GM18508 (cell line): ENCODE measurements around the gene CAPN5.

ENCODE experiments used
- ATAC-seq: cut with Tn5 transposase; IDR thresholded peaks from one replicate; pipeline ENCODE4 v1.9.1; 2021; ENCODE audit warnings: moderate number of reproducible peaks; ENCODE audit not compliant: insufficient read depth, unreplicated experiment

CAPN5 gene

GRCh38 chr11:77144196-77144856 lies 77.6 kb downstream of the CAPN5 start:
- ATAC-seq: no peak

- ATAC-seq: no peak
Measured at GRCh38 chr11:77144857-77145428, 78.2 kb downstream of the CAPN5 start.

DNA sequence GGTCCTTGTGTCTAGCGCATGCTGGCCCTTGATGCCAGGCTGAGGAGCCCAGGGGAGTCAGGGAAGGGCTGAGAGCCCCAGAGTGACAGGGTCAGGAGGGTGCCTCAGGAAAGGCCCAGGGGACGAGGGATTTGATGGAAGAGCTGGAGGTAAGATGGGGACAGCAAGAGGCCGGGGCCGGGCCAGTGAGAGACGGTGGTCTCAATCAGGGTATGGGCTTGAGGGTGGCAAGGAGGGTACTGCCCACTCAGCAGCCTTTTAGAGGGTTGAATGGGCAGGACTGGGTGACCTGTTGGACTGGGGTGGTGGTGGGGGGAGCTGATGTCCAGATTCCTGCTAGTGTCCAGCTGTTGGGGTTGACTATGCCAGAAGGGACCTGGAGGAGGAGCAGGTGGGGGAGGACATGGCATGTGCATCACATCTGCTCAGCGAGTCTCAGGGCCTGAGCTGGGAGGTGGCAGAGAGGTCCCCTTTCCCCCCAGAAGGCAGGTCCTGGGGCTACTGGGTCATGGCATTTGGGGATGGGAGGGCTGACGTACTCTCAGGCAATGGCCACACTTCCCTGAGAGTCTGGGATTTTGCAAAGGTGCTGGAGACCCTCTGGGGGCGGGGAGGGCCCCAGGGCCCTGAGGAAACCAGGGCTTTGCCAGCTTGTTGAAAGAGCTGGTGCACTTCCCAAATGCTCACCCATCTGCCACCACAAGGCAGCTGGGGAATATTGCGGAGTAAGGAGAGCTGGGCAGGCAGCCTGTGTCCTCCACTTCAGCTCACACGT lies 79.7 kb downstream of the CAPN5 start:
- ATAC-seq: no peak

DNA sequence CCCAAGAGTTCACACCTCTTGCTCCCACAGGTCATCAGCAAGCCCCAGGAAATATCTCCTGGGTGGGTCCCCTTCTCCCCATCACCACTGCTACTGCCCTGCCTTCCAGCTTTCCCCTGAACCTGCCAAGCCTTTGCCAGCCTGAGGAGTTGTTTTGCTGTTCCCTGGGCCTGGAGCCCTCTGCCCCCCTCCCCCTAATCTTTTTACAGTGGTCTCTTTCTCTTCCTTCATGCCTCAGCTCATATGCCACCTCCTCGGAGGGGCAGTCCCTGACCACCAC lies 80.2 kb downstream of the CAPN5 start:
- ATAC-seq: no peak

DNA sequence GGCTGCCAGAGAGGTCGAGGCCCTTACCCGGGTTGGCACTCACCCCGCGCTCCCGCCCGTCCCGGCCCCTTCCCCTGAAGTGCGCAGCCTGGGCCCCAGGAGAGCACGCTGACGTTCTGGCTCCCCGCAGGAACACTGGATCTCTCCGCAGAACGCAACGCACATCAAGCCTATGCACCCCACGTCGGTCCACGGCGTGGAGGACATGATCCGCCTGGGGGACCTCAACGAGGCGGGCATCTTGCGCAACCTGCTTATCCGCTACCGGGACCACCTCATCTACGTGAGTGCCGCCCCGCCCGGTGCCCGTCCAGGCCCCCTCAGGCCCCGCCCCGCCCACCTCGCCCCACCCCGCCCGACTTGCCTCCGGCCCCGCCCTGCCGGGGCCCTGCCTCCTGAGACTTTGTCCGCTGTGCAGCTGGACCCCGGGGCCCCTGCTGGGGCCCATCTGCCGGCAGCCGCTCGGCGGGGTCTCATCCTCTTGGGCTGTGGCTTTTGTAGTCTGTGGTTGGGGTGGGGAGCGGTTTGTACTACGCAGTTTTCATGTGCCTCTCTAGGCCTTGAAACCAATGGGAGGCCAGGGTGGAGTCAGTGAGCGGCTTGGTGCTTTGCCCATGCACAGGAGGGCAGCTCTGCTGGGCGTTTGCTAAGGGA lies 81.0 kb downstream of the CAPN5 start:
- no peak for ATAC-seq

DNA sequence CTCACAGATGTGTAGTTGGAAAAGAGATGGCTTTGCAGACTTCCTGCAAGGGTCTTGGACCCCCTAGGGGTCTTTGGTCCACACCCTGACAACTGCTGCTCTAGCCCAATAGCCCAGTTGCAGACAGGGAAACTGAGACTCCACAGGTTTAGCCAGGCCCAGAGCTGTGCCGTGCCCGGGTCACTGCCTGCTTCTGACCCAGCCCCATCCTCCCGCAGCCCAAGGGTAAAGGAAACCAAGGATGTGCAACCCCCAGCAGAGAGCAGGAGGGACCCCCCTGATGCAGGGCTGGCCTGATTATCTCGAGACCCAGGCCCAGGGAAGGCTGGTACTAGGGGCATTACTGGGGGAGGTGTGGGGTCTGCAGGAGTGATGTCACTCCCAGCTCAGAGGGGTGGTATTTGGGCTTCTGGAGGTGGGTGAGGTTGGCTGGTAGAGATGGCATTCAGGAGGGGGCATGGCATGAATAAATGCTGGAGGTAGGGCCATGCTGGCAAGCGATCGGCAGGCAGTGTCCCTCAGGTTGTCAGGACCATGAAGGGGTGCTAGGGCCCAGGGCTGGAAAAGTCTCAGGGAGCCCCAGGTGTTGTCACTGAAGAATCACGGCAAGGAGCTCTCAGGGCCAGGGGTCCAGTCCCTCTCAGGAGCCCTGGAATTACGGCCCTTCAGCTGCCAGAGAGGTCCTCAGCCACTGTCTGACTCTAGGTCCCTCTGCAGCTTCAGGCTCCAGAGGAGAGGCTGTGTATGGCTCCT lies 82.4 kb downstream of the CAPN5 start:
- ATAC-seq: no peak

- no peak for ATAC-seq
Measured at GRCh38 chr11:77149716-77150392, 83.1 kb downstream of the CAPN5 start.

GRCh38 chr11:77150836-77151235 lies 84.1 kb downstream of the CAPN5 start:
- no peak for ATAC-seq

DNA sequence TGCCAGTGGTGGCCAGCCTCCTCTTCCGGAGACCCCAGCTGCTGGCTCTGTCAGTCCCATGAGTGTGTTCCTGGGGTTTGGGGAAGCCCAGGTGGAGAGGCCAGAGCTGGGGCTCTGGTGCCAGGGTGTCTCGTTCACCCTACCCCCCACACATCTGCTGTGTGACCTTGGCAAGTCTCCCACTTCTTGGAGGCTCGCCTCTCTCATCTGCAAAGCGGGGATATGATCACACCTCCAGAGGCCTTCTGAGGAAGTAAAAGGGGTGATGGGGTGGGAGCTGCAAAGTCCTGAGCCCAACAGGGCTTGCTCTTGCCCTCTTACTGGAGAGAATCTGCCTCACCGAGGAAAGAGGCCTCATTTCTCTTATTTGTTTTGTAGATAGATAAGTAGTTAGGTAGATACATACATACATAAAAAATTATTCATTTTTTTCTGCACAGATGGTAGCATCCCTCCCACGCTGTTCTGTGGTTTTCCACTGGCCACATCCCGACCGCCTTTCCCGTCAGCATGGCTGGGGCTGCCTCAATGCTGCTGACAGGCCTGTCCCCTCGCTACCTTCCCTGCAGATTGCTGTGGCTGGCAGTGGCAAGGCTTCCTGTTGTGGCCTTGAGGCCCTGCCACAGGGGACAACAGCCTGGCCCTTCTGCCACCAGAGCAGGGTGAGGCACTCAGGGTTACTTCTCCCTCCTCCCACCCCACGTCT lies 85.2 kb downstream of the CAPN5 start:
- no peak for ATAC-seq

DNA sequence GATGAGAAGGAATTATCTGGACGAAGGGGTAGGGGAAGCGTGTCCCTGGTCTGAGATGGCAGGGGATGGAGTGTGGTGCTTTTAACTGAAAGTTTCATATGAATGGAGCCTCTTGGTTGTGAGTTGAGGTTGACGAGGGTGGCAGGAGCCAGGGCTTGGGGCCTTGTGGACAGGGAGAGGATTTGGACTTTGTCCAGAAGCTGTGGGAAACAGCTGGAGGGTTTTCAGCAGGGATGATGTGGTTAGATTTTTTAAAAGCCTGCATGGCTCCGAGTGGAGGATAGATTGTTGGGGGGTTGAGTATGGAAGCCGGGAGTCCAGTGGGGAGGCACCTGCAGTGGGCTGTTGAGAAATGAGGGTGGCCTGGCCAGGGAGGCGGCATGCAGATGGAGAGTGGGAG lies 86.1 kb downstream of the CAPN5 start:
- no peak for ATAC-seq

DNA sequence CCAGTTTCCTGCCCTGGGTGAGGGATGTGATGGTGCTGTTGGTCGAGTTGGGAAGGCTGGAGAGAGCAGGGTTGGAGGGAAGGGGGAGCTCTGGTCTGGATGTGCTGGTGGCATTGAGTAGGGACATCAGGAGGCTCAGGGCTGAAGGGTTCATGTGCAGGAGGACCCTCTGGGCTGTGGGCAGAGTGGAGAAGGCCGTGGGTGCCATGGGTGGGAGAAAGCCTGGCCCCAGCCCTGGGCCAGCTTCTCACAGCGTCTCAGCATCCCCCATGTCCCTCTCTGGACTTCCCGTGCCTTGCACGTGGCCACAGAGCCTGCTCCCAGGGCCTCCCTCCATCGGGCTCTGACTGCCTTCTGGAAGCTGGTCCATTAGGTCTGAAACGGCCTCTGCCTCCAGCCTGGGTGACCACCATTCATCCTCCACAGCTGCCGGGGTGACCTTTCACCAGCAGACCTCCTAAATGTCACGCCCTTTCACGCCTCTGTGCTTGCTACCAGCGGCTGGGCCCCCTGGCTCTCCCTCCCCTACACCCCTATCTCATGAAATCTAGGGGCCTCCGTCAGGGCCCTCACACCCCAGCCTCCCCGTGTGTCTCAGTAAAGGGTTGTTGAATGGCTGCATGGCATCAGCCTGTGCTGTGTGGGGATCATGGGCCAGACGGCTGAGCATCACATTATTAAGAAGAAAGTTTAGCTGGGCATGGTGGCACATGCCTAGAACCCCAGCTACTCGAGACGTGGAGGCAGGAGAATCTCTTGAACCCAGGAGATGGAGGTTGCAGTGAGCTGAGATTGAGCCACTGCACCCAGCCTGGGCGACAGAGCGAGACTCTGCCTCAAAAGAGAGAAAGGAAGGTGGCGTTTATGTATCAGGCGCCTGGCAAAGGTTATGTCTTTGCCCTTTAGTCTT lies 86.8 kb downstream of the CAPN5 start:
- no peak for ATAC-seq

GRCh38 chr11:77154381-77155081 lies 87.8 kb downstream of the CAPN5 start:
- no peak for ATAC-seq

- no peak for ATAC-seq
Measured at GRCh38 chr11:77155082-77155475, 88.3 kb downstream of the CAPN5 start.

DNA sequence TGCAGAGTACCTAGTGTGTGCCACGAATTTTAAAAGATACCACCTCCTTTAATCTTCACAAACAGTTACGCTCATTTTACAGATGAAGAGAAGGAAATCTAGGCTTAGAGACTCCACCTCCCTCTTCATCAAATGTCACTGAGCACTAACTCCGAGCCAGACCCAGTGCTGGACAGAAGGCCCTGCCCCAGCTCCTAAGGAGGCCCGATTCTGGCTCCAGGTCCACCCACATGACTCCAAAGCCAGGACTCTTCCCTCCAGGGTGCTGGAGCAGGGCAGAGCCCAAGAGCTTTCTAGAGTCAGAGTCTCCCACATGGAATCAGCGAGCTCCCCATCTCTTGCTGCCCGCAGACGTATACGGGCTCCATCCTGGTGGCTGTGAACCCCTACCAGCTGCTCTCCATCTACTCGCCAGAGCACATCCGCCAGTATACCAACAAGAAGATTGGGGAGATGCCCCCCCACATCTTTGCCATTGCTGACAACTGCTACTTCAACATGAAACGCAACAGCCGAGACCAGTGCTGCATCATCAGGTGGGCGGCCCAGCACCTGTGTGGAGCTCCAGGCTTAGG lies 88.9 kb downstream of the CAPN5 start:
- no peak for ATAC-seq

DNA sequence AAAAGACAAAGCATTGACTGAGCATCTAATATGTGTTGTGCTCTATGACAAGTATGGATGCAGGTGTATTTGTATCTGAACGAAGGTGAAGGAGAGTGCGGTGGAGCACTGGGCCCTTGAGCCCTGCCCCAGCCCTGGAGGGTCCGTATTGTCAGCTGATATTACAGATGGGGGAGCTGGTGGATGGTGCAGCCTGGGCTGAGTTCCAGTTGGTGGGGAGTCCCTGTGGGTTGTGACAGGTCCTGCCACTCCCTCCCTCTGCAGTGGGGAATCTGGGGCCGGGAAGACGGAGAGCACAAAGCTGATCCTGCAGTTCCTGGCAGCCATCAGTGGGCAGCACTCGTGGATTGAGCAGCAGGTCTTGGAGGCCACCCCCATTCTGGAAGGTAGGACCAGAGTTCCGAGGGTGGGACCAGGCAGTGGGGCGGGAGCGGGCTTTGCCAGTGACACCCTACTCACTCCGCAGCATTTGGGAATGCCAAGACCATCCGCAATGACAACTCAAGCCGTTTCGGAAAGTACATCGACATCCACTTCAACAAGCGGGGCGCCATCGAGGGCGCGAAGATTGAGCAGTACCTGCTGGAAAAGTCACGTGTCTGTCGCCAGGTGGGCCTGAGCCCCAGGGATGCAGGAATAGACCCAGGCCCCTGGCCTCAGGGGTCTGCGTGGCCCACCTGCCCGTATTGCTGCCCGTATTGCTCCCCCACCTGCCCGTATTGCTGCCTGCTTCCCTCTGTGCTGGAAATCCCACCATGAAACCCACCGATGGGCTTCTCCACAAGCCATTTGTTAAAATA lies 89.8 kb downstream of the CAPN5 start:
- no peak for ATAC-seq

DNA sequence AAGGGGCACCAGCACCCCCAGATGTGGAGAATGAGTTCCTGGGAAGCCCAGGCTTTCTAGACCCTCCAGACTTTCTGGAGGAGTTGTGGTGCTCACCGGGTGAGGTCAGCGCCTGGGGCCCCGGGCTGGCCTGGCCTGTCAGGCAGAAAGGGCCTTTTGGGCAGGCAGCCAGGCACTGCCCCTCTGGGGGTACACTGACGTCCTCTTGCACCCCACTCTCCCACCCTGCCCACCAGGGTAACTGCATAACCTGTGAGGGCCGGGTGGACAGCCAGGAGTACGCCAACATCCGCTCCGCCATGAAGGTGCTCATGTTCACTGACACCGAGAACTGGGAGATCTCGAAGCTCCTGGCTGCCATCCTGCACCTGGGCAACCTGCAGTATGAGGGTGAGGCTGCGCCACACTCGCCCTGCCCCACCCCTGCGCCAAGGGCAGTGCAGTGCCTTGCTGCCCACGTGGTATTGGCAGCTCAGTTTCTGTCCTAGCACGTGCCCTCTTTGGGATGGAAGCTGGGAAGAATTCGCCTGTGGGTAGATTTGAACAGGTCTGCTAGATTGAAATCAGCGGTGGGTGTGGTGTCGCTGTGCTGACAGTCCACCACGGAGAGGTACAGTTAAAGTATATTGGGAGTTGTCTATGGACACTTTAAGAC lies 91.4 kb downstream of the CAPN5 start:
- no peak for ATAC-seq
